GM18868 (cell line): Measurements from ENCODE around the gene ATP8A2.

Source experiments
- ATAC-seq: cut with Tn5 transposase; IDR thresholded peaks from one replicate; pipeline ENCODE4 v1.9.1; 2021; ENCODE audit warnings: mild to moderate bottlenecking, moderate library complexity; ENCODE audit not compliant: unreplicated experiment

Gene ATP8A2

DNA sequence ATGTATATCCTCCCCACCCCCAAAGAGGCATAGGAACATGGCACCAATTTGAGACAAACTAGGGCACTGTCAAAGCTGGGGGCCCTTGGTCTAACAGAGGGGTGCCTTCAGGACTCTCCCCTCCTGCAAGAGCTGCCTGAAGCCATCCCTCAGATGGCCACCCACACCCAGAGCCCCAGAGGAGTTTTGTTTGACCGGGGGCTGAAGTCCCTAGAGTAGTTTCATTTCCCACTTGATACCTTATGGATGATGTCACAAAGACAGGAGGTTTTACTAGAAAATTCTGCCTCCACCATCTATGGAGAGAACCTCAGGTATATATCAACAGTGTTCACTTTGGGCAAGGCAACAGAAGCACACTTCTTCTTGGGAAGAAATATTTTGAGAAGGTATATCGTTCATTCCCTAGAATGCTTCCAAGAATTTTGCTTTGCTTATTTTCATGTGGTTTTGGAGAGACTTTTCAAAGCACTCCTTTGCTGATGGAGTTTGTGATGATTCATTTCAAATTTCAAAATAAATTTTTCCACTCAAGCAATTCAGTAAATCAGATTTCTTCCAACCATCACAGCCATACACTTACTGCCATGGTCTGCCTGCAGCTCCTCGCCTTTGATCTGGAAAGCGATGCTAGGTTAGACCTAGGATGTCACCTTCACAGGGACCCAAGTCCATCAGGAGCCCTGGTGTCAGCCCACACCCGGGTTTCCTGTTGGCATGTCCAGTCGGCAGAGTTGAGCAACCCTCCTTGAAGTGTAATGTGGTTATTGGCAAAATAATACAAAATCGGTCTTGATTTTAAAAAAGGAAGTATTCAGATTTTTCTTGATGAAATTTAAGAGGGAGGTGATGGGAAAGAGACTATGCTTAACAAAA, 473.0 kb downstream of the ATP8A2 start:
- ATAC-seq: no peak

DNA sequence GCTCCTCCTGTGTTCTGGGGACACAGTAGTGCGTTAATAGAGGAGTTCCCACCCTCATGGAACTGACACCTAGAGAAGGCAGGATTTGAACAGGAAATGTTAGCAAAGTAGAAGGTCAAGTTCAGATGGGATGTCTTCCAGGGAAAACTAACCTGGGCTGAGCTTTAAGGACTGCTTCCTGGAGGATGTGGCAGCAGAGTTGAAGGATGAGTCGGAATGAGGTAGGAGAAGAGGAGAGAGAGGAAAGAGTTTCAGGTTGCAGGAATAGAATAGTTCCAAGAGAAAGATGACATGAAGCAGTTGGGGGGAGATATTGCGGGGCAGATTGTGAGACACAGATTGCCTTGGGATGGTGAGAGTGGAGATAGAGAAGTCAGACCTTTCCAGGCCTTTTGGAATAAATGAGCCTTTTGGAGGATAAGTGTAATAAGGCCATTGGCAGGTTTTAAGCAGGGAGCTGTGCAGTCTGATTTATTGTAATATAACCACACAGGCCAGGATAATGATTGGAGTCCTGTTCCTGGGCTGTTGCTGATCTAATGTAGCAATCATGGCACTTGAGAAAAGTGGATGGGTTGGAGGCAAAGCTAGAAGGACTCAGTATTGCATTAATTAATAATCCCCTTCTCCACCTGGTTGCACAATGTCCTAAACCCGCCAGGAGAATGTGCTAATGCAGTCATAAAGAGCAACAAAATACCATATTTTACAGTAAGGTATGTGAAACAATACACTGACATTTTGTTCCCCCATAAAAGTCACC, 474.6 kb downstream of the ATP8A2 start:
- no peak for ATAC-seq

DNA sequence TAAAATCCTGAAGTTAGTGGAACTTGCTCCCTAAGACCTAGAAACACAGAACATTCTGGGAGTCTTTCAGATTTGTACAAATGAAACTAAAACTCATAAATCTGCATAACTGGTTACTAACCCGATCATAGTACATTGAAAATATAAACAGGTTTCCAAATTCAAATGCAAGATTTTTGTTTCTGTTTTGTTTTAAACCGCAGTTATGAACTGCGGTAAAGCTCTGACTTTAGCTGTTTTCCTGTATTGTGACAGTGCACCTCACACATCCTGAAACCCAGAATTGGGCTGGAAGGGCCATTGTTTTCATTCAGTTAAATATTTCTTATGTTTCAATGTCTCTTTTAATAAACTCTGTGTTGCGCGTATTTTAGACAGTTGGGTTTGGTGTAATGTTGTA, 475.4 kb downstream of the ATP8A2 start:
- no peak for ATAC-seq

DNA sequence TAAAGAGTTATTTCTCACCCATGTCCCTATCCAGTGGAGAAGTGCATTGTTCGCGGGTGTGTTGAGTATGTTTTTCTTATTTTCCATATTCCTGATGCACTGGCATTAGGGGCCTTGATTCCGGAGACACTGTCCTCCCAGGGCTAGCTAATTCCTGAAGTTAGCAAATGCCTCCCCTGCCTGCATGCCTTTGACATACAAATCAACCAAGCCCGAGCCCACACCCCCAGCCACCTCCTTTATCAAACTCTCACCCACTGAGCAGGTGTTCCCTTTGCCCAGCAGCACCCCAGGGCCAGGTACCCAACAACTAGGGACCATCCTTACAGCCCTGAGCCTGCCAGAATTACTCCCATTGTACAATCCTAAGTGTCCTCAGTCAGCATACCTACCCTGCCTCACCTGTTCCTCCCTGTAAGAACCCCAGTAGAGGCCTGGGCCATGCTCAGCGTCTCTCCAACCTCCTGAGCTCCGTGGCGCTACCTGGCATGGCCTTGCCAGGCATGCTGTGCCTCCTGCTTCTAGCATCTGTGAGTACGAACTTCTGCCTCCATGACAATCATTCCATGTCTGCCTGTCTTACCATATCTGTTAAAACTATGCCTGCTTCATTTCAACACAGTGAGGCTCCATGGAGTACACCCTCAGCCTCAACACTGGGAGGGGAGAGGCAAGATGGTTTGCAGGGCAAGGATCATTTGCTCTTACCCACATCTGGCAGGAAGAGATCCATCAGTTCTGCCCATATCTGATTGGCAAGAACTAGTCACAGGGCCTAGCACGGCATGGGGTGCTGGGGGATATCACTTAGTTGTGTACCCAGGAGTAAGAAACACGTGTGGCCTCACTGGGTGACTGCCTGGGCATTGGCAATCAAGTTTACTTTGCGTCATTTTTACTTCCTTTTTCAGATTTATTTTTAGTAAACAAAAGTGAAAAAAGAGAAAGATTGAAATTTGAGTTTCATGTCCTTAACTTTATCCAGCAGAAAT, 476.2 kb downstream of the ATP8A2 start:
- ATAC-seq: peak; percentile 40

- ATAC-seq: no peak
Observed at GRCh38 chr13:25848812-25849745, 477.3 kb downstream of the ATP8A2 start.

DNA sequence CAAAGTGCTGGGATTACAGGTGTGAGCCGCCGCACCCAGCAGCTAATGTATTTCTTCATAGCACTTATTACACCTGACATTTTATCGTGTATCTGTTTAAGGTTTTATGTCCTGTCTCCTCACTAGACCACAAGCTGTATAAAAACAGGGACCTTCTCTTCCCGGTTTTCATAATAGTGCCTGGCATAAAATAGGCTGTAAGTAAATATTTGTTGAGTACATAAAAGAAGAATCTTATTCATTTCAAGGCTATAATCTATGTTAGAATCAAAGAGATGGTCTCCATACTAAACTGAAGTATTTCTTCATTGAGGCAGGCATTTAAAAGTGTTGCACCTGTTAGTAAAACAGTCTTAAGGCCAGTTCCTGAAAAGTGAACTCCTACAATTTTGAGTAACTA, 486.1 kb downstream of the ATP8A2 start:
- no peak for ATAC-seq

DNA sequence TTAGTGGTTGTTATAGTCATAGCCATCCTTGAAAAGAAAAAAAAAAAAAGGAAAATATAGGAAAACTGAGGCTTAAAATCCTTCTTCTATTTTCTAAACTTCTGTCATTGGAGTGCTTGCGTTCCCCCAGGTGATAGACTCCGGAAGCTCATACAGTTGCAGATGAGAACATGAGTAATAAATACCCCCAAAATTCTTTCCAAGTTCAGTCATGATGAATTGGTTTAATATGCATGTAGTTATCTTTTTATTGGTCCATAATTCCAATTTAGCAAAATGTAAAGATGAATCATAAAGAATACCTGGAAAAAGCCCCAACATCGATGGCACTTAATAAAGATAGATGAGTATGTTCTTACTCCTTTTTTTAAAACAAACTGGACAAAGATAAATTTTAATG, 487.8 kb downstream of the ATP8A2 start:
- ATAC-seq: no peak

DNA sequence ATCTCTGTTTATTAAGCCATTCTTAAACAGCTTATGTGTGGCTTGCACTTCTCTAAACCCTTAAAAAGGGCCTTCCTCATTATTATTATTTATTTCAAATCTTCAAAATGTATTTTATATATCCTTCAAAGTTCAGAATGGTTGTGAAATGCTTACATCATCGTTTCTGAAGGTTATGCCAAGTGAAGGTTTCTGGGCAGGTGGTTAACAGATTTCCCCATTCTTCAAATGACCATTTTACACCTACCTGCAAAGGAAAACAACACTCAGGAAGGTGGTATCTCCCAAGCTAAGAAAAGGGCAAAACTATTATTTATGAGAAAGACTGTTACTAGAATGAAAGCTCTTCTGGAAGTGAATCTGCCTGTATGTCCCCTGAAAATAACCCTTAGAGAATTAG, 488.5 kb downstream of the ATP8A2 start:
- ATAC-seq: no peak

DNA sequence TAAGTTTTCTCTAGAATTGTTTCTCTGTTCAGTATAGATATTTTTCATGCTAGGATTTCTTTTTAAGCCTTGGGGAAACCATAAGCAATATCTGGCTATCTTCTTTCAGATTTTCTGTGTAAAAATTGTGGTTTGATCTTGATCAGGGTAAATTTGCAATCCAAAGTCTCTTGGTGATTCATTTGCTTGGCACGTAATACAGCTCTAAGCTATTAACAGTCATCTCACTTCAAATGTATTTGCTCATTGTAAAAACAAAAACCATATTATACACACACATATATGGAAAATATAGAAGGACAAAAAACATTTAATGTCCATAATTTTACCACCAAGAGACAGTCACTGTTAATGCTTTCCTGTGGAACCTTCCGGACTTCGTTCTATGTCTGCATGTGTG, 489.1 kb downstream of the ATP8A2 start:
- ATAC-seq: no peak

- ATAC-seq: no peak
Observed at GRCh38 chr13:25862156-25862555, 490.4 kb downstream of the ATP8A2 start.

DNA sequence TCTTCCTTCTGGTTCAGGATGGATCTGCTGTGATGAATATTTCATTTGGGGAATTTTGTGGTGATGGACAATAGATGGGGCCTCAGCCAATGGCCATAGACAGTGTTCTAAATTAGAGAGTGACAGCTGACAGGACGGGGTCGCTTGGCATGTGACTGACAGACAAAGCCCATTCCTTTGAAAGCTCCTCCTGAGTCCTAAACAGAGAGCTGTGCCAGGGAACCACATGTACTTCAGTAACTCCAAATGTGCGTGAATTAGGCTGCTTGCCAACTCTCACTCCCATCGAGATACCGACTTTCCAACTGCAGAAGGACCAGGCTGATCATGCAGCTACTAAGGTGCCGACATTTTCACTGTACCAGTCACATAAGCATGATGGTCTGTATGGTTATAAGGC, 492.3 kb downstream of the ATP8A2 start:
- no peak for ATAC-seq

GRCh38 chr13:25864936-25865335, 493.2 kb downstream of the ATP8A2 start:
- ATAC-seq: no peak

DNA sequence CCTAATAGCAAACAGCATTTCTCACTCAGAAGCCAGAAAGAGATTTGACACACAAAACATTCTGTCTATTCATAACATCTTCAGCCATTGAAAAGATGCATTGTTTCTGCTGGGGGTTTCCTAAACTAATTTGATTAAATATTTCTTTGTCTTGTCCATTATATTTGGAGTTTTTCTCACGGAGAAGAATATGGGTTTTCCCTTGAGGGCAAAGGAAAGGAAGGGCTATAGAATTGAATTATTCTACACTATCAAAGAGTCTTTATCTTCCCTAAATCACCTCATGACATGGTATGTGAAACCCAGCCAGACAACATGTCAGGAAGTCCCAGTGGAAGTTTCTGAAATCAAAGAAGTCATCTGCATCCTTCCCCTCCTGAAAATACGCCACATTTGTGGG, 493.6 kb downstream of the ATP8A2 start:
- ATAC-seq: no peak

GRCh38 chr13:25867038-25867437, 495.3 kb downstream of the ATP8A2 start:
- ATAC-seq: no peak

GRCh38 chr13:25868490-25868889, 496.7 kb downstream of the ATP8A2 start:
- ATAC-seq: no peak

DNA sequence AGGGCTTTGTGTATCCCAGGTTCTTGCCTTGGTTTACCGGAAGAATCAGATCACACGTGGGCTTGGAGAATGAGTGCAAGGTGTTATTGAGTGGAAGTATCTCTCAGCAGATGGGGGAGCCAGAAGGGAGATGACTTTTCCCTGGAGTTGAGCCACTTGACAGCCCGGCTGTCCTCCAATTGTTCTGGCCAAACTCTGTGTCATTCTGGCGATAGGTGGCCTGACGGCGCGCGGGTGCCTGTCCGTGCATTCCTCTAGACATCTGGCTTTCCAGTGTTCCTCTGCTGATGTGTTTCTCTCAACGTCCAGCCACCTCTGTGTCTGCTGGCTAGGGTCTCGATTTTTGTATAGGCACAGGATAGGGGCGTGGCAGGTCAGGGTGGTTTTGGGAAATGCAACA, 498.2 kb downstream of the ATP8A2 start:
- ATAC-seq: no peak

- ATAC-seq: no peak
Observed at GRCh38 chr13:25871389-25872125, 499.8 kb downstream of the ATP8A2 start.

DNA sequence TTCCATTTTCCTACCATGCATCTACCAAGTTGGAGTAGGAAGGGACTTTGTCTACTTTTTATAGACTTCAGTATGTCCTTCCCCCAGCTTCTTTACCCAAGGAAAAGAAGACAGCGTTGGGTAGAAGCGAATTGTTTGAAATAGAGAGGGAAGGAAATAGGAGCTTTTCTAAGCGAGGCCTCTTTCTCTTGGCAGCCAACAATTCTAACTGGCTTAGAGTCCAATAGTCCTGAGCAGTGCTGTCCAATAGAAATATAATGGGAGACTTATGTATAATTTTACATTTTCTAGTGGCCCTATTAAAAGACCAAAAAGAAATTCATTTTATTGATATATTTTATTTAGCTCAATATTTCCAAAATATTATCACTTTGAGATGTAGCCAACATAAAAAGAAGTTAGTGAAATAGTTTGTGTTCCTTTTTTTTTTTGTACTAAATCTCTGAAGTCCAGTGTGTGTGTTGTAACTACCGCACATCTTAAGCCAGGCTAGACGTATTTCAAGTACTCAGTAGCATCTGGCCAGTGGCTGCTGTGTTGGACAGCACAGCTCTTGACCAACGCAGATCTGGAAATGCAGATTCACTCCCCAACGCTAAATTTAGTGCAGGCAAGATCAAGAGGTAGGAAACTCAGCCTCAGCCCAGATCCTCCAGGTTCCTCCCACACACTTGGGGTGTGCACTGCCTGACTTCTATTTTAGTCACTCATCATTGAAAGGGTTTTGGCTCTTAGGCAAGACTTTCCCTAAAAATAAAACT, 500.9 kb downstream of the ATP8A2 start:
- no peak for ATAC-seq

DNA sequence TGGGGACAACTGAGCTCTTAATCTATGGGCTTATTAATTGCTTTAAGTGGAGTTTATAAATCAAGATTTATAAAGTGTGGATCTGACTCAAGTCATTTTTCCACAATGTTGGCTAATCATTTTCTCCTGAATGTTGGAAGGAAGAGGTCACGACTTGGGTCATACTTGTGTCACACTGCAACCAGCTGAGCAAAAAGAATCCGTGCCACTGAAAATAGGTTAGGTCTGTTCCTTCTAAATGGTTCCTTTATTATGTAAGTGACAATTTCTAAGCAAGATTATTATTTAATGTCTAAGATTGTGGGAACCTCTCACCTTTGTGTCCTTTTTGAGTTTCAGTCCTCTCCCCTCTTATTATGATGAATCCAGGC, 501.5 kb downstream of the ATP8A2 start:
- ATAC-seq: no peak
